HG03460 (cell line): ENCODE results near the gene UNC79.
A peak's percentile ranks its signal among the peaks of the same experiment; 100 is the strongest.
"Not testable (repeated sequence)": the region's sequence is repeated elsewhere in the genome, so short reads cannot be mapped to it uniquely, and the experiment has no call there.

ENCODE experiments used
- ATAC-seq: cut with Tn5 transposase; IDR thresholded peaks from one replicate; pipeline ENCODE4 v1.9.1; 2021; ENCODE audit not compliant: unreplicated experiment

The UNC79 gene

GRCh38 chr14:93493054-93493453, 62.3 kb downstream of the UNC79 start:
- ATAC-seq: no peak

GRCh38 chr14:93493622-93494021, 62.9 kb downstream of the UNC79 start:
- not testable (repeated sequence) for ATAC-seq

- no peak for ATAC-seq
Observed at GRCh38 chr14:93496856-93497741, 66.4 kb downstream of the UNC79 start.

GRCh38 chr14:93510056-93510455, 79.3 kb downstream of the UNC79 start:
- no peak for ATAC-seq

GRCh38 chr14:93511001-93511400, 80.3 kb downstream of the UNC79 start:
- ATAC-seq: no peak

- ATAC-seq: no peak
Observed at GRCh38 chr14:93520053-93520607, 89.4 kb downstream of the UNC79 start.

GRCh38 chr14:93522221-93522620, 91.5 kb downstream of the UNC79 start:
- no peak for ATAC-seq

GRCh38 chr14:93525216-93525615, 94.5 kb downstream of the UNC79 start:
- not testable (repeated sequence) for ATAC-seq

- no peak for ATAC-seq
Observed at GRCh38 chr14:93525696-93526451, 95.1 kb downstream of the UNC79 start.

- ATAC-seq: no peak
Observed at GRCh38 chr14:93527203-93527607, 96.5 kb downstream of the UNC79 start.

GRCh38 chr14:93528884-93529558, 98.3 kb downstream of the UNC79 start:
- no peak for ATAC-seq

- no peak for ATAC-seq
Observed at GRCh38 chr14:93531644-93532043, 100.9 kb downstream of the UNC79 start.

GRCh38 chr14:93532541-93532940, 101.8 kb downstream of the UNC79 start:
- no peak for ATAC-seq

- peak; percentile 24 for ATAC-seq
Observed at GRCh38 chr14:93533437-93533836, 102.7 kb downstream of the UNC79 start.

- peak; percentile 84 for ATAC-seq
Observed at GRCh38 chr14:93533842-93534241, 103.1 kb downstream of the UNC79 start.

- no peak for ATAC-seq
Observed at GRCh38 chr14:93535537-93535936, 104.8 kb downstream of the UNC79 start.

- no peak for ATAC-seq
Observed at GRCh38 chr14:93536945-93537344, 106.2 kb downstream of the UNC79 start.

- ATAC-seq: no peak
Observed at GRCh38 chr14:93537951-93538350, 107.2 kb downstream of the UNC79 start.

- no peak for ATAC-seq
Observed at GRCh38 chr14:93538413-93538812, 107.7 kb downstream of the UNC79 start.

- ATAC-seq: no peak
Observed at GRCh38 chr14:93540235-93540634, 109.5 kb downstream of the UNC79 start.

GRCh38 chr14:93543766-93544165, 113.0 kb downstream of the UNC79 start:
- no peak for ATAC-seq
